ENCODE data around the gene GLT8D1. TPM values are rescaled to one million over a fixed set of nuclear protein-coding genes. Genes with fewer than 3 reads are reported as not detected.

GLT8D1 gene
- total and polyA plus RNA-seq, 4 donors = 33.3 to 77.9 (median 56.7) TPM

DNA sequence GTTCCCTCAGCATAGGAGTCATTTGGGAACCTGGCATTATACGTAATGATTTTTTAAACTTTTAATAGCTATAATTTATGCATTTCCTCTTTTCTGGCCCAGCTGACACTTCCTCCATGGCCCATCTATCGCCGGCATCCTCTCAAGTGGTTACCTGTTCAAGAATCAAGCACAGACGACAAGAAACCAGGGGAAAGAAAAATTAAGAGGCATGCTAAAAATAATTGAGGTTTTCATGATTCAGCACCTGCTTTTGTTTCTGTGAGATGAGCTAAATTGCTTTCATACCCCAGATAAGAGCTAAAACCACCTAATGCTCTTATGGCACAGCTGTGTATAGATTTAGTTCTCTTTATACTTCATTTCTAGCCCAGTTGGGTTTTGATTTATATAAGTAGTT lies 2.0 kb upstream of the GLT8D1 start:
- WGBS = 79% methylated on average over 4 of the region's 4 CpGs

DNA sequence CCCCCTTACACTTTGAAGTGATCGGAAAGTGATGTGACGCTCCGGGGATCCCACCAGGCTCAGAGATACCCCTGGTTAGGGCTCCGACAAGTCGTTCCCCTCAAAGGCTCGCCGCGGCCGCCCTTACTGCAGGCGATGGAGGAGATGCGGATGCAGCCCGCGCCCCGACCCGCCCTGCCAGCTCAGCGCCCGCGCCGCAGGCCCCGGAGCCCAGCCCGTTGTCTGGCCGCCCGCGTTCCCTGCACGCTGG lies 228 bp downstream of the GLT8D1 start:
- WGBS = under 1% methylated on average over 25 of the region's 25 CpGs
- no peak for DNase-seq (ENCODE audit: low spot score)
- Histone ChIP-seq H3K4me1 (ENCODE audit: control insufficient read depth in 4 of 4, insufficient read depth in 4 of 4, low read length in 3 of 4) (peaks cover 2 to 38% (median 26%) of the 10 kb centered on the region in 4 donors), H3K4me3 (ENCODE audit: low read depth in 1 of 3, low read length in 3 of 3) (peak overlapping the region; percentile 71 to 94 (median 84)), H3K27me3 (ENCODE audit: control insufficient read depth in 4 of 4, insufficient read depth in 4 of 4, low read length in 3 of 4) (no peaks in the 10 kb centered on the region), H3K27ac (ENCODE audit: low read depth in 1 of 2, low read length in 2 of 2) (peak overlapping the region; percentile 83 to 86), H3K9me3 (ENCODE audit: control insufficient read depth in 4 of 4, low read length in 3 of 4) (no peaks in the 10 kb centered on the region), H3K36me3 (ENCODE audit: control insufficient read depth in 4 of 4, insufficient read depth in 3 of 4, low read depth in 1 of 4, low read length in 3 of 4) (peaks cover 0 to 9% (median 5%) of the 10 kb centered on the region in 4 donors), H3K9ac (ENCODE audit: low read depth in 1 of 2, low read length in 2 of 2) (peak overlapping the region; percentile 71 to 84)
- TF ChIP-seq, protein P1, sequence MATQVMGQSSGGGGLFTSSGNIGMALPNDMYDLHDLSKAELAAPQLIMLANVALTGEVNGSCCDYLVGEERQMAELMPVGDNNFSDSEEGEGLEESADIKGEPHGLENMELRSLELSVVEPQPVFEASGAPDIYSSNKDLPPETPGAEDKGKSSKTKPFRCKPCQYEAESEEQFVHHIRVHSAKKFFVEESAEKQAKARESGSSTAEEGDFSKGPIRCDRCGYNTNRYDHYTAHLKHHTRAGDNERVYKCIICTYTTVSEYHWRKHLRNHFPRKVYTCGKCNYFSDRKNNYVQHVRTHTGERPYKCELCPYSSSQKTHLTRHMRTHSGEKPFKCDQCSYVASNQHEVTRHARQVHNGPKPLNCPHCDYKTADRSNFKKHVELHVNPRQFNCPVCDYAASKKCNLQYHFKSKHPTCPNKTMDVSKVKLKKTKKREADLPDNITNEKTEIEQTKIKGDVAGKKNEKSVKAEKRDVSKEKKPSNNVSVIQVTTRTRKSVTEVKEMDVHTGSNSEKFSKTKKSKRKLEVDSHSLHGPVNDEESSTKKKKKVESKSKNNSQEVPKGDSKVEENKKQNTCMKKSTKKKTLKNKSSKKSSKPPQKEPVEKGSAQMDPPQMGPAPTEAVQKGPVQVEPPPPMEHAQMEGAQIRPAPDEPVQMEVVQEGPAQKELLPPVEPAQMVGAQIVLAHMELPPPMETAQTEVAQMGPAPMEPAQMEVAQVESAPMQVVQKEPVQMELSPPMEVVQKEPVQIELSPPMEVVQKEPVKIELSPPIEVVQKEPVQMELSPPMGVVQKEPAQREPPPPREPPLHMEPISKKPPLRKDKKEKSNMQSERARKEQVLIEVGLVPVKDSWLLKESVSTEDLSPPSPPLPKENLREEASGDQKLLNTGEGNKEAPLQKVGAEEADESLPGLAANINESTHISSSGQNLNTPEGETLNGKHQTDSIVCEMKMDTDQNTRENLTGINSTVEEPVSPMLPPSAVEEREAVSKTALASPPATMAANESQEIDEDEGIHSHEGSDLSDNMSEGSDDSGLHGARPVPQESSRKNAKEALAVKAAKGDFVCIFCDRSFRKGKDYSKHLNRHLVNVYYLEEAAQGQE (IDR thresholded peaks at IDR 0.05) = no peak
- TF ChIP-seq HNF4G (IDR thresholded peaks at IDR 0.05) (no peak), RXRA (IDR thresholded peaks at IDR 0.05) (no peak), GABPA (IDR thresholded peaks at IDR 0.05 in 1 of 2, conservative IDR thresholded peaks at IDR 0.05 in 1 of 2) (no peak), EGR1 (IDR thresholded peaks at IDR 0.05; ENCODE audit: low read depth in 2 of 2) (no peak), YY1 (IDR thresholded peaks at IDR 0.05) (no peak)
- TF ChIP-seq, protein P2, sequence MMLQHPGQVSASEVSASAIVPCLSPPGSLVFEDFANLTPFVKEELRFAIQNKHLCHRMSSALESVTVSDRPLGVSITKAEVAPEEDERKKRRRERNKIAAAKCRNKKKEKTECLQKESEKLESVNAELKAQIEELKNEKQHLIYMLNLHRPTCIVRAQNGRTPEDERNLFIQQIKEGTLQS (IDR thresholded peaks at IDR 0.05) = no peak

More for the DNA sequence above, 2.0 kb upstream of the GLT8D1 start:
- Histone ChIP-seq H3K4me3 (ENCODE audit: low read depth in 1 of 3, low read length in 3 of 3) (no peak overlapping the region), H3K36me3 (ENCODE audit: control insufficient read depth in 4 of 4, insufficient read depth in 3 of 4, low read depth in 1 of 4, low read length in 3 of 4) (peaks cover 0 to 9% (median 5%) of the 10 kb centered on the region in 4 donors), H3K4me1 (ENCODE audit: control insufficient read depth in 4 of 4, insufficient read depth in 4 of 4, low read length in 3 of 4) (peaks cover 0 to 48% (median 31%) of the 10 kb centered on the region in 4 donors), H3K9ac (ENCODE audit: low read depth in 1 of 2, low read length in 2 of 2) (no peak overlapping the region), H3K27ac (ENCODE audit: low read depth in 1 of 2, low read length in 2 of 2) (no peak overlapping the region), H3K27me3 (ENCODE audit: control insufficient read depth in 4 of 4, insufficient read depth in 4 of 4, low read length in 3 of 4) (no peaks in the 10 kb centered on the region), H3K9me3 (ENCODE audit: control insufficient read depth in 4 of 4, low read length in 3 of 4) (no peaks in the 10 kb centered on the region)
- no peak for DNase-seq (ENCODE audit: low spot score)
- TF ChIP-seq TAF1 (conservative IDR thresholded peaks at IDR 0.05) (no peak), SP1 (IDR thresholded peaks at IDR 0.05) (no peak), GABPA (IDR thresholded peaks at IDR 0.05 in 1 of 2, conservative IDR thresholded peaks at IDR 0.05 in 1 of 2) (no peak), JUND (IDR thresholded peaks at IDR 0.05) (no peak), RAD21 (IDR thresholded peaks at IDR 0.05) (no peak), FOXA2 (IDR thresholded peaks at IDR 0.05) (no peak)
- TF ChIP-seq, protein P2 (IDR thresholded peaks at IDR 0.05) = no peak

DNA sequence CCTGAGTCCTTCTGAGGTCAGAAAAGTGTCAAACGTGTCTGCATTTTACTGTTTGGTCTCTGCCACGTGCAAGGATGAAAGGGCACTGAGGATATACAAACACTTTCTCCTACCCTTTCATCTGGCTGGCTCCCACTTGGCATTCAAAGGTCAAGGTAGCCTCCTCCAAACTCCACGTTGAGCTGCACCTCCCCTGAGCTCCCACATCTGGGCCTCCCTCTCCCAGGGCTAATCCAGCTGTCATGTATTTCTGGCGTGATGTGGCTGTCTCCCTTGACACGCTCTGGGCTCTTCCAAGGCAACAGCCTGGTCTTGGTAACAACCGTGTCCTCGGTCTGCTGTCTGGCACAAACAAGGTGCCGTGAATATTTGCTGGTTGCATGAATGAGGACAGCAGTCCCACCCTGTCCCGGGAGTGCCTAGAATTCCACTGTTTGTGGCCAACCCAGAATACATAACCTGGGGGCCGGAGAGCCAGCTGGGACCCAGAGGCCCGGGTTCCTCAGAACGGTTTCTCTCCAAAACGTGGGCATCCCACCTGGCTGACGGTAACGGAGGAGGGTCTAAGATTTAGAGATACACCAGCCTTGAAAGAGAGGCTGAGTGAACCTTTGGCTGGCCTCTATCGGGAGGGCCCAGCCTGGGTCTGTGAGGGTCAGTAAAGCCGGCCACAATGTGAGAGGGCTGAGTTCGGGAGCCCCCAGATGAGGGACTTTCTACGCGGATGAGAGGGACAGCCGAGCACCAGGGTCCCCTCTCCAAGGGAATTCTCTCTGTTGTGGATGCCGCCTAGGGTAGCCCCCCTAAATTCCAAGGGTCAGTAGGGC lies 767 bp downstream of the GLT8D1 start:
- peak; percentile 40 for DNase-seq (ENCODE audit: low spot score)
- H3K27me3 ChIP-seq (ENCODE audit: control insufficient read depth in 4 of 4, insufficient read depth in 4 of 4, low read length in 3 of 4) = no peaks in the 10 kb centered on the region
- H3K27ac ChIP-seq (ENCODE audit: low read depth in 1 of 2, low read length in 2 of 2) = peak overlapping the region; percentile 83 to 86
- H3K9me3 ChIP-seq (ENCODE audit: control insufficient read depth in 4 of 4, low read length in 3 of 4) = no peaks in the 10 kb centered on the region
- H3K36me3 ChIP-seq (ENCODE audit: control insufficient read depth in 4 of 4, insufficient read depth in 3 of 4, low read depth in 1 of 4, low read length in 3 of 4) = peaks cover 0 to 13% (median 5%) of the 10 kb centered on the region in 4 donors
- H3K9ac ChIP-seq (ENCODE audit: low read depth in 1 of 2, low read length in 2 of 2) = peak overlapping the region; percentile 71 to 84
- peaks cover 2 to 38% (median 26%) of the 10 kb centered on the region in 4 donors for H3K4me1 ChIP-seq (ENCODE audit: control insufficient read depth in 4 of 4, insufficient read depth in 4 of 4, low read length in 3 of 4)
- H3K4me3 ChIP-seq (ENCODE audit: low read depth in 1 of 3, low read length in 3 of 3) = peak overlapping the region; percentile 71 to 94 (median 84)
- 2% methylated on average over 22 of the region's 22 CpGs for WGBS
- TF ChIP-seq RAD21 (IDR thresholded peaks at IDR 0.05) (peak in 1 of 2 donors; percentile 16), GABPA (IDR thresholded peaks at IDR 0.05 in 1 of 2, conservative IDR thresholded peaks at IDR 0.05 in 1 of 2) (peak in 1 of 2 donors; percentile 55), EGR1 (IDR thresholded peaks at IDR 0.05; ENCODE audit: low read depth in 2 of 2) (peak in 1 of 2 donors; percentile 49), HNF4G (IDR thresholded peaks at IDR 0.05) (peak; percentile 24), NR2F2 (IDR thresholded peaks at IDR 0.05) (peak; percentile 35), TAF1 (conservative IDR thresholded peaks at IDR 0.05) (no peak), JUND (IDR thresholded peaks at IDR 0.05) (peak in 1 of 2 donors; percentile 75)
- TF ChIP-seq, protein P1 (IDR thresholded peaks at IDR 0.05) = peak; percentile 57
- TF ChIP-seq, protein P3, sequence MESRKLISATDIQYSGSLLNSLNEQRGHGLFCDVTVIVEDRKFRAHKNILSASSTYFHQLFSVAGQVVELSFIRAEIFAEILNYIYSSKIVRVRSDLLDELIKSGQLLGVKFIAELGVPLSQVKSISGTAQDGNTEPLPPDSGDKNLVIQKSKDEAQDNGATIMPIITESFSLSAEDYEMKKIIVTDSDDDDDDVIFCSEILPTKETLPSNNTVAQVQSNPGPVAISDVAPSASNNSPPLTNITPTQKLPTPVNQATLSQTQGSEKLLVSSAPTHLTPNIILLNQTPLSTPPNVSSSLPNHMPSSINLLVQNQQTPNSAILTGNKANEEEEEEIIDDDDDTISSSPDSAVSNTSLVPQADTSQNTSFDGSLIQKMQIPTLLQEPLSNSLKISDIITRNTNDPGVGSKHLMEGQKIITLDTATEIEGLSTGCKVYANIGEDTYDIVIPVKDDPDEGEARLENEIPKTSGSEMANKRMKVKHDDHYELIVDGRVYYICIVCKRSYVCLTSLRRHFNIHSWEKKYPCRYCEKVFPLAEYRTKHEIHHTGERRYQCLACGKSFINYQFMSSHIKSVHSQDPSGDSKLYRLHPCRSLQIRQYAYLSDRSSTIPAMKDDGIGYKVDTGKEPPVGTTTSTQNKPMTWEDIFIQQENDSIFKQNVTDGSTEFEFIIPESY (IDR thresholded peaks at IDR 0.05) = peak; percentile 81

Measured in liver (tissue), 9 donors.